Right lobe of liver (tissue), 6 donors: ENCODE results near the gene CTCF. TPM values are rescaled to one million over a fixed set of nuclear protein-coding genes. Genes with fewer than 3 reads are reported as not detected.

ENCODE experiments used
- ATAC-seq, 4 donors: fragments of 200-7000 bp; cut with Tn5 transposase; one replicate each; pipeline ENCODE4 v1.9.1; 2020; ENCODE audit warnings: mild to moderate bottlenecking in 4 of 4, moderate library complexity in 4 of 4
- DNase-seq, 3 donors: peaks; one replicate each; pipeline ENCODE4 v3.0.0-alpha.2; 2020
- H3K27ac ChIP-seq, 3 donors: fragments of 200-600 bp; one replicate each; pipeline ENCODE4 v1.8.0; 2022
- H3K27me3 ChIP-seq, 2 donors: fragments of 200-600 bp; one replicate each; pipeline ENCODE4 v1.8.0; 2022
- H3K36me3 ChIP-seq, 4 donors: fragments of 200-600 bp; sonication (generic) in 1 of 4; one replicate each; pipeline versions ENCODE4 v1.5.1 to v1.8.0; 2017 to 2022; ENCODE audit warnings: control low read depth in 1 of 4
- H3K4me1 ChIP-seq, 4 donors: fragments of 200-600 bp; sonication (generic) in 1 of 4; one replicate each; pipeline versions ENCODE4 v1.5.1 to v1.8.0; 2017 to 2022; ENCODE audit warnings: control low read depth in 1 of 4
- H3K4me3 ChIP-seq, 3 donors: fragments of 200-600 bp; one replicate each; pipeline ENCODE4 v1.8.0; 2022
- H3K9me3 ChIP-seq, 4 donors: fragments of 200-600 bp; sonication (generic) in 1 of 4; one replicate each; pipeline versions ENCODE4 v1.5.1 to v1.8.0; 2017 to 2022; ENCODE audit warnings: control low read depth in 1 of 4
- CTCF ChIP-seq, 4 donors: fragments of 200-600 bp in 3 of 4; fragments of 450-650 bp in 1 of 4; IDR thresholded peaks; one replicate each; pipeline versions ENCODE4 v1.5.1 to v1.8.0; 2016 to 2022; ENCODE audit warnings: antibody characterized with exemption in 4 of 4, mild to moderate bottlenecking in 2 of 4
- POLR2A ChIP-seq: fragments of 450-650 bp; IDR thresholded peaks from one replicate; pipeline ENCODE4 v1.6.1; 2017; ENCODE audit warnings: antibody characterized with exemption, mild to moderate bottlenecking
- WGBS: methylation state at CpG from one replicate; pipeline ENCODE4 v1.1.6; 2018; ENCODE audit warnings: low coverage, low lambda C conversion rate; ENCODE audit not compliant: insufficient coverage; ENCODE audit errors: missing lambda C conversion rate; 5-methylcytosine and 5-hydroxymethylcytosine counted together
- intact Hi-C, 2 donors: fragments of 100-400 bp; cut with DNase I; formaldehyde crosslinking; loops; one replicate each; pipeline versions ENCODE4 v1.11.2 to v1.14.1; 2022
- total RNA-seq, 6 experiments: library from RNA; depleted of rRNA in 2 of 6; stranded (reverse); fragments of >200 nt in 2 of 6; fragmentation: NEBNext Ultra II Directional in 3 of 6; extraction: Animal tissue kit (Norgen Biotek cat#: 25700) in 3 of 6; gene quantifications; one replicate each; pipeline versions ENCODE4 v1.1.0 to v1.2.4, GENCODE V29; 2016 to 2023
- donor health status: DM: no; HTN: yes; CAD: no.
- donor health status: DM: no; HTN: no; CAD: no.
- donor health status: DM: no; HTN: no; CAD: no.
- donor health status: DM: no; HTN: yes; CAD: no.
- donor health status: DM: no; HTN: yes; CAD: no.

Gene CTCF
- total RNA-seq, 6 experiments from 2014 or later = 14.3 to 18.5 (median 17.0) TPM

GRCh38 chr16:67648088-67648763, 85.9 kb downstream of the CTCF start:
- intact Hi-C loops = no loop called here
- Histone ChIP-seq H3K36me3 (no peaks in the 10 kb centered on the region), H3K4me3 (no peak overlapping the region), H3K9me3 (no peaks in the 10 kb centered on the region), H3K4me1 (peaks cover 0 to 1% (median 0%) of the 10 kb centered on the region in 4 donors), H3K27ac (no peak overlapping the region), H3K27me3 (peaks cover 0 to 5% of the 10 kb centered on the region in 2 donors)
- TF ChIP-seq CTCF (IDR thresholded peaks at IDR 0.05) (no peak), POLR2A (no peak)
- ATAC-seq (no peak), DNase-seq (no peak)
- WGBS = 38% methylated on average over 5 of the region's 65 CpGs

GRCh38 chr16:67648764-67649407, 86.6 kb downstream of the CTCF start:
- no peaks in the 10 kb centered on the region for H3K36me3 ChIP-seq
- no peak for ATAC-seq
- H3K27ac ChIP-seq = no peak overlapping the region
- no peaks in the 10 kb centered on the region for H3K9me3 ChIP-seq
- no peak overlapping the region for H3K4me3 ChIP-seq
- WGBS = 37% methylated on average over 3 of the region's 35 CpGs
- peak in 1 of 3 donors; percentile 42 for DNase-seq
- peaks cover 0 to 10% of the 10 kb centered on the region in 2 donors for H3K27me3 ChIP-seq
- TF ChIP-seq POLR2A (no peak), CTCF (IDR thresholded peaks at IDR 0.05) (no peak)
- intact Hi-C loops = no loop called here
- H3K4me1 ChIP-seq = peaks cover 0 to 5% (median 0%) of the 10 kb centered on the region in 4 donors

GRCh38 chr16:67649494-67649931, 87.2 kb downstream of the CTCF start:
- Histone ChIP-seq H3K9me3 (no peaks in the 10 kb centered on the region), H3K27ac (no peak overlapping the region), H3K36me3 (no peaks in the 10 kb centered on the region), H3K27me3 (peaks cover 0 to 16% of the 10 kb centered on the region in 2 donors), H3K4me1 (peaks cover 0 to 5% (median 0%) of the 10 kb centered on the region in 4 donors), H3K4me3 (no peak overlapping the region)
- peak in 1 of 3 donors; percentile 65 for DNase-seq
- TF ChIP-seq CTCF (IDR thresholded peaks at IDR 0.05) (no peak), POLR2A (no peak)
- peak in 3 of 4 donors; percentile 22 to 66 (median 24) for ATAC-seq
- 38% methylated on average over 4 of the region's 34 CpGs for WGBS
- intact Hi-C loops = no loop called here

- TF ChIP-seq POLR2A = no peak
- TF ChIP-seq CTCF (IDR thresholded peaks at IDR 0.05) = no peak
- peaks cover 0 to 16% of the 10 kb centered on the region in 2 donors for H3K27me3 ChIP-seq
- no peak for DNase-seq
- no peak overlapping the region for H3K4me3 ChIP-seq
- H3K36me3 ChIP-seq = no peaks in the 10 kb centered on the region
- peaks cover 0 to 5% (median 0%) of the 10 kb centered on the region in 4 donors for H3K4me1 ChIP-seq
- H3K9me3 ChIP-seq = no peaks in the 10 kb centered on the region
- WGBS = 33% methylated on average over 1 of the region's 8 CpGs
- intact Hi-C loops = no loop called here
- no peak for ATAC-seq
- H3K27ac ChIP-seq = no peak overlapping the region
These were observed 87.7 kb downstream of the CTCF start for GRCh38 chr16:67650023-67650422.
